Stimulated activated CD8-positive, alpha-beta memory T cell treated with anti-CD3 and anti-CD28 coated beads, Interleukin-7, amount 100 ng/mL, for 4 hours (primary cell): ENCODE data around the gene UBE2R2.
"Not testable (repeated sequence)": the region's sequence is repeated elsewhere in the genome, so short reads cannot be mapped to it uniquely, and the experiment has no call there.

ENCODE experiments used
- DNase-seq, 2 donors: peaks; one replicate each; pipeline ENCODE4 v3.0.0-alpha.2; 2020; ENCODE audit warnings: low read depth in 2 of 2

The UBE2R2 gene

GRCh38 chr9:33816327-33817252 is at the start of gene UBE2R2:
TSS of gene UBE2R2 (plus strand) at chr9:33817160. CDS start at chr9:33817758, 598 bp downstream.
- peak; percentile 89 to 92 for DNase-seq

- DNase-seq = not testable (repeated sequence)
Observed at GRCh38 chr9:33770156-33770880, 46.6 kb upstream of the UBE2R2 start.

GRCh38 chr9:33773135-33773534 is 43.8 kb upstream of the UBE2R2 start:
- DNase-seq = not testable (repeated sequence)

GRCh38 chr9:33774074-33774659 is 42.8 kb upstream of the UBE2R2 start:
- DNase-seq = not testable (repeated sequence)

- no peak for DNase-seq
Observed at GRCh38 chr9:33776578-33776977, 40.4 kb upstream of the UBE2R2 start.

- peak in 1 of 2 donors; percentile 21 for DNase-seq
Observed at GRCh38 chr9:33778700-33779351, 38.1 kb upstream of the UBE2R2 start.

GRCh38 chr9:33780276-33780675 is 36.7 kb upstream of the UBE2R2 start:
- no peak for DNase-seq

- DNase-seq = no peak
Observed at GRCh38 chr9:33781736-33782135, 35.2 kb upstream of the UBE2R2 start.

GRCh38 chr9:33782395-33783152 is 34.4 kb upstream of the UBE2R2 start:
- no peak for DNase-seq

GRCh38 chr9:33785914-33786313 is 31.0 kb upstream of the UBE2R2 start:
- no peak for DNase-seq

GRCh38 chr9:33786681-33787080 is 30.3 kb upstream of the UBE2R2 start:
- DNase-seq = no peak

GRCh38 chr9:33787839-33788238 is 29.1 kb upstream of the UBE2R2 start:
- DNase-seq = no peak

GRCh38 chr9:33789429-33789828 is 27.5 kb upstream of the UBE2R2 start:
- DNase-seq = not testable (repeated sequence)

GRCh38 chr9:33791117-33791516 is 25.8 kb upstream of the UBE2R2 start:
- DNase-seq = no peak

- not testable (repeated sequence) for DNase-seq
Observed at GRCh38 chr9:33793496-33793895, 23.5 kb upstream of the UBE2R2 start.

- DNase-seq = no peak
Observed at GRCh38 chr9:33794560-33794959, 22.4 kb upstream of the UBE2R2 start.

GRCh38 chr9:33795281-33795680 is 21.7 kb upstream of the UBE2R2 start, which contains the start of gene PRSS3:
TSS of gene PRSS3 (plus strand) at chr9:33795561. CDS start at chr9:33795574, 13 bp downstream.
- DNase-seq = no peak

GRCh38 chr9:33795819-33796218 is 21.1 kb upstream of the UBE2R2 start:
- no peak for DNase-seq

GRCh38 chr9:33796679-33797078 is 20.3 kb upstream of the UBE2R2 start:
- DNase-seq = not testable (repeated sequence)

- no peak for DNase-seq
Observed at GRCh38 chr9:33797837-33798236, 19.1 kb upstream of the UBE2R2 start.

- DNase-seq = no peak
Observed at GRCh38 chr9:33798545-33798944, 18.4 kb upstream of the UBE2R2 start.
